SKM-1 (cell line): ENCODE results near the gene PRKCZ.

Experiments used
- DNase-seq: peaks from one replicate; lab custom pipeline; 2025; ENCODE audit not compliant: unreplicated experiment; lab: John Stamatoyannopoulos, UW

The PRKCZ gene

GRCh38 chr1:2173546-2174347 lies 123.5 kb downstream of the PRKCZ start:
- DNase-seq = no peak

GRCh38 chr1:2174348-2175054 lies 124.3 kb downstream of the PRKCZ start:
- no peak for DNase-seq

GRCh38 chr1:2175055-2175414 lies 124.8 kb downstream of the PRKCZ start:
- DNase-seq = no peak

GRCh38 chr1:2175681-2176454 lies 125.7 kb downstream of the PRKCZ start:
- no peak for DNase-seq

- DNase-seq = no peak
These were observed 126.4 kb downstream of the PRKCZ start for GRCh38 chr1:2176615-2177014.

- DNase-seq = no peak
These were observed 127.3 kb downstream of the PRKCZ start for GRCh38 chr1:2177541-2177940.

GRCh38 chr1:2177946-2178538 lies 127.8 kb downstream of the PRKCZ start:
- DNase-seq = no peak

- no peak for DNase-seq
These were observed 128.7 kb downstream of the PRKCZ start for GRCh38 chr1:2178875-2179274.

- DNase-seq = no peak
These were observed 129.2 kb downstream of the PRKCZ start for GRCh38 chr1:2179283-2180013.

- no peak for DNase-seq
These were observed 130.4 kb downstream of the PRKCZ start for GRCh38 chr1:2180297-2181245.

GRCh38 chr1:2181271-2181670 lies 131.1 kb downstream of the PRKCZ start:
- DNase-seq = no peak

GRCh38 chr1:2181752-2182151 lies 131.5 kb downstream of the PRKCZ start:
- no peak for DNase-seq

- DNase-seq = no peak
These were observed 132.2 kb downstream of the PRKCZ start for GRCh38 chr1:2182376-2182775.

GRCh38 chr1:2183937-2184334 lies 133.7 kb downstream of the PRKCZ start:
- DNase-seq = no peak

- DNase-seq = no peak
These were observed 134.3 kb downstream of the PRKCZ start for GRCh38 chr1:2184531-2184930.

- no peak for DNase-seq
These were observed 134.7 kb downstream of the PRKCZ start for GRCh38 chr1:2184934-2185333.

- no peak for DNase-seq
These were observed 136.0 kb downstream of the PRKCZ start for GRCh38 chr1:2185880-2186855.

- DNase-seq = no peak
These were observed 136.7 kb downstream of the PRKCZ start for GRCh38 chr1:2186901-2187300.
